ENCODE measurements around the gene PRSS36. TPM values are rescaled to one million over a fixed set of nuclear protein-coding genes. Genes with fewer than 3 reads are reported as not detected.
A peak's percentile ranks its signal among the peaks of the same experiment; 100 is the strongest.

The PRSS36 gene
- total and polyA plus RNA-seq, 2 of the 4 experiments (the other 2 are of a cell fraction): 0.18 to 0.55 TPM

DNA sequence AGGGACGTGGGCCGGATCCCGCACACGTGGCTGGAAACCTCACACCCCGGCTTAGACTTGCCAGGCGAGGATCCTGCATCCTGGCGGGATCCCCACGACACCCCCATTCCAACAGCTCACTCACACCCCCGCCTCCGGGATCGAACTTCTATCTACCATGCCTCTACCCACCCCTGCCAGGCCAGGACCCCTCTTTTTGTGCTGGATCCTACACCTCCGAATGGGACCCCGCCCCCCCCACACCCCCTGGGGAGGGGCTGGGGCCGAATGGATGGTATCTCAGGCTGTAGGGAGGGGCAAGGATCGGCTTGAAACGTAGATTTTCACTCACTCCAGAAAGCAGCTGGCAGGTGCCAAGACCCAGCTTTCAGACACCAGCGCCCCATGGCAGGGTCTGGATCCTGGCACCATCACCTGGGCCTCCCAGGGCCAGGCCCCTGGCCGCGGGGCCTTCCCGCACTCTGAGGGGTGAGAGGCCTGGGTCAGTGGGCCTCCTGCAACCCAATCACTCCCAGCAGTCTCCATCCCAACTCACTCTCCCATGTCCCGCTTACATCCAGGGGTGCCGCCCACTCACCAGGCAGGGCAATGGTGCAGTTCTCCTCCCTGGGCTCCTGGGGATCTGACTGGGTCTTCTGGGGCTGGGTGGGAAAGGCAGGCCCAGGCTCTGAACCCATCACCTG lies 6.7 kb downstream of the PRSS36 start:
- ChIA-PET POLR2A (ENCODE audit: unreplicated experiment) (interaction anchor here (1.4 to 1.8 kb wide), 2 partner anchors 26 to 37 kb away, joined by 7 to 9 read pairs; partner anchors contain the start of genes FUS and KAT8), CTCF (interaction anchor here (0.6 to 2.2 kb wide), 15 partner anchors 9 to 237 kb away, joined by 3 to 13 read pairs (median 4); partner anchors contain the start of genes KAT8 and VKORC1)
- Histone ChIP-seq H2BK20ac (ENCODE audit: low read depth, low read length) (no peak overlapping the region), H2BK5ac (ENCODE audit: low read depth, low read length, poor library complexity, severe bottlenecking) (no peak overlapping the region), H3K9ac (ENCODE audit: low read depth, low read length) (no peak overlapping the region), H3K23ac (ENCODE audit: low read depth, low read length) (no peak overlapping the region), H3K4me1 (ENCODE audit: control insufficient read depth, insufficient read depth, low read length) (peaks cover 16% of the 10 kb centered on the region), H3K9me1 (ENCODE audit: insufficient read depth, low read length) (peaks cover 7% of the 10 kb centered on the region; the same call in 1 of the 2 replicates), H3K18ac (ENCODE audit: low read depth, low read length) (no peak overlapping the region), H2AK5ac (ENCODE audit: low read depth, low read length) (no peak overlapping the region), H3K27me3 (ENCODE audit: control insufficient read depth, insufficient read depth, low read length) (peaks cover 18% of the 10 kb centered on the region), H3K4ac (ENCODE audit: low read depth, low read length) (no peak overlapping the region), H3K9me3 (ENCODE audit: control insufficient read depth, insufficient read depth, low read length) (no peaks in the 10 kb centered on the region), H2BK120ac (ENCODE audit: low read depth, low read length) (no peak overlapping the region), H3K4me2 (ENCODE audit: low read depth, low read length) (peak overlapping the region; percentile 65), H2BK15ac (ENCODE audit: low read depth, low read length) (no peak overlapping the region), H3K56ac (ENCODE audit: extremely low read depth, insufficient read depth, low read length) (no peak overlapping the region), H3K14ac (replicated peaks; ENCODE audit: low read depth, low read length) (no peak overlapping the region), H2AK9ac (replicated peaks; ENCODE audit: low read depth, low read length, poor library complexity) (peak overlapping the region; percentile 93), H3K79me1 (ENCODE audit: low read depth in 1 of 2, low read length in 2 of 2) (peaks cover 0 to 7% of the 10 kb centered on the region in 2 experiments; a peak in 1 of 4 replicates), H4K20me1 (ENCODE audit: insufficient read depth, low read length) (no peaks in the 10 kb centered on the region; the same call in 1 of the 2 replicates), H4K5ac (ENCODE audit: low read depth, low read length) (peak overlapping the region; percentile 19), H2AFZ (replicated peaks; ENCODE audit: low read length, poor library complexity) (peak overlapping the region; percentile 95), H3K36me3 (ENCODE audit: control insufficient read depth, insufficient read depth, low read length) (no peaks in the 10 kb centered on the region), H4K91ac (ENCODE audit: insufficient read depth, low read depth, low read length) (no peak overlapping the region; the same call in 1 of the 2 replicates), H4K8ac (ENCODE audit: low read depth in 2 of 2, low read length in 2 of 2) (peak overlapping the region; percentile 55 to 84; a peak in 2 of 4 replicates), H3K27ac (ENCODE audit: insufficient read depth, low read length) (no peak overlapping the region), H3K4me3 (ENCODE audit: insufficient read depth, low read depth, low read length) (peak overlapping the region; percentile 49)
- no peak for ATAC-seq (ENCODE audit: low read depth)
- WGBS, 2 experiments (ENCODE audit: extremely low coverage in 2 of 2, insufficient read length in 1 of 2): no CpG with 5 or more reads among the region's 22 CpGs
- dilution Hi-C loops (cut with HindIII; ENCODE audit: low sequenced_read_pairs, unreplicated experiment) (no loop called here), in situ Hi-C loops (cut with MboI; ENCODE audit: low sequenced_read_pairs) (no loop called here), intact Hi-C loops (cut with micrococcal nuclease) (loop anchor here (2.0 kb wide), 1 partner anchor 26 kb away; the partner anchor contains the start of gene KAT8)
- DNase-seq: no peak
- BruUV-seq (replicated peaks): no TSS peak
- no peak for TF ChIP-seq POLR2A (IDR thresholded peaks at IDR 0.05; ENCODE audit: low read depth, low read length)
- no peak for TF ChIP-seq MAZ (IDR thresholded peaks at IDR 0.05; ENCODE audit: borderline replicate concordance, low read depth, low read length)
- no peak for TF ChIP-seq MAFK (IDR thresholded peaks at IDR 0.05; ENCODE audit: low read depth, low read length)
- TF ChIP-seq, protein P1, sequence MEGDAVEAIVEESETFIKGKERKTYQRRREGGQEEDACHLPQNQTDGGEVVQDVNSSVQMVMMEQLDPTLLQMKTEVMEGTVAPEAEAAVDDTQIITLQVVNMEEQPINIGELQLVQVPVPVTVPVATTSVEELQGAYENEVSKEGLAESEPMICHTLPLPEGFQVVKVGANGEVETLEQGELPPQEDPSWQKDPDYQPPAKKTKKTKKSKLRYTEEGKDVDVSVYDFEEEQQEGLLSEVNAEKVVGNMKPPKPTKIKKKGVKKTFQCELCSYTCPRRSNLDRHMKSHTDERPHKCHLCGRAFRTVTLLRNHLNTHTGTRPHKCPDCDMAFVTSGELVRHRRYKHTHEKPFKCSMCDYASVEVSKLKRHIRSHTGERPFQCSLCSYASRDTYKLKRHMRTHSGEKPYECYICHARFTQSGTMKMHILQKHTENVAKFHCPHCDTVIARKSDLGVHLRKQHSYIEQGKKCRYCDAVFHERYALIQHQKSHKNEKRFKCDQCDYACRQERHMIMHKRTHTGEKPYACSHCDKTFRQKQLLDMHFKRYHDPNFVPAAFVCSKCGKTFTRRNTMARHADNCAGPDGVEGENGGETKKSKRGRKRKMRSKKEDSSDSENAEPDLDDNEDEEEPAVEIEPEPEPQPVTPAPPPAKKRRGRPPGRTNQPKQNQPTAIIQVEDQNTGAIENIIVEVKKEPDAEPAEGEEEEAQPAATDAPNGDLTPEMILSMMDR (conservative IDR thresholded peaks at IDR 0.05; ENCODE audit: low read depth, low read length): no peak
- no peak for TF ChIP-seq FOS (IDR thresholded peaks at IDR 0.05; ENCODE audit: low read depth, low read length)
- no peak for TF ChIP-seq RCOR1 (IDR thresholded peaks at IDR 0.05; ENCODE audit: insufficient replicate concordance, low read length)
- no peak for TF ChIP-seq CEBPB (IDR thresholded peaks at IDR 0.05; ENCODE audit: low read depth, low read length)
- TF ChIP-seq BHLHE40 (IDR thresholded peaks at IDR 0.05; ENCODE audit: low read depth, low read length): no peak
- TF ChIP-seq, protein P2, sequence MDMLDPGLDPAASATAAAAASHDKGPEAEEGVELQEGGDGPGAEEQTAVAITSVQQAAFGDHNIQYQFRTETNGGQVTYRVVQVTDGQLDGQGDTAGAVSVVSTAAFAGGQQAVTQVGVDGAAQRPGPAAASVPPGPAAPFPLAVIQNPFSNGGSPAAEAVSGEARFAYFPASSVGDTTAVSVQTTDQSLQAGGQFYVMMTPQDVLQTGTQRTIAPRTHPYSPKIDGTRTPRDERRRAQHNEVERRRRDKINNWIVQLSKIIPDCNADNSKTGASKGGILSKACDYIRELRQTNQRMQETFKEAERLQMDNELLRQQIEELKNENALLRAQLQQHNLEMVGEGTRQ (IDR thresholded peaks at IDR 0.05; ENCODE audit: low read depth, low read length): no peak
- TF ChIP-seq, protein P3, sequence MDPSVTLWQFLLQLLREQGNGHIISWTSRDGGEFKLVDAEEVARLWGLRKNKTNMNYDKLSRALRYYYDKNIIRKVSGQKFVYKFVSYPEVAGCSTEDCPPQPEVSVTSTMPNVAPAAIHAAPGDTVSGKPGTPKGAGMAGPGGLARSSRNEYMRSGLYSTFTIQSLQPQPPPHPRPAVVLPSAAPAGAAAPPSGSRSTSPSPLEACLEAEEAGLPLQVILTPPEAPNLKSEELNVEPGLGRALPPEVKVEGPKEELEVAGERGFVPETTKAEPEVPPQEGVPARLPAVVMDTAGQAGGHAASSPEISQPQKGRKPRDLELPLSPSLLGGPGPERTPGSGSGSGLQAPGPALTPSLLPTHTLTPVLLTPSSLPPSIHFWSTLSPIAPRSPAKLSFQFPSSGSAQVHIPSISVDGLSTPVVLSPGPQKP (IDR thresholded peaks at IDR 0.05; ENCODE audit: borderline replicate concordance, low read depth, low read length): no peak
- no peak for TF ChIP-seq NFE2L2 (IDR thresholded peaks at IDR 0.05; ENCODE audit: low read depth, low read length)
- no peak for TF ChIP-seq RAD21 (IDR thresholded peaks at IDR 0.05; ENCODE audit: low read length)
- no peak for TF ChIP-seq SMC3 (IDR thresholded peaks at IDR 0.05; ENCODE audit: low read depth, low read length)
- TF ChIP-seq CHD1 (IDR thresholded peaks at IDR 0.05; ENCODE audit: low read depth, low read length): no peak
- TF ChIP-seq RFX5 (IDR thresholded peaks at IDR 0.05; ENCODE audit: low read depth, low read length): no peak
